ENCODE measurements around the gene HOMER2.
"Not testable (repeated sequence)": the region's sequence is repeated elsewhere in the genome, so short reads cannot be mapped to it uniquely, and the experiment has no call there.

Gene HOMER2

GRCh38 chr15:82873000-82873680 lies 79.4 kb downstream of the HOMER2 start:
- TF ChIP-seq CTCF (IDR thresholded peaks at IDR 0.05), result no peak
- no peak for TF ChIP-seq ZFX (IDR thresholded peaks at IDR 0.05; ENCODE audit: borderline replicate concordance)
- H3K27ac ChIP-seq, result no peak overlapping the region

GRCh38 chr15:82871832-82872484 lies 80.6 kb downstream of the HOMER2 start:
- no peak overlapping the region for H3K27ac ChIP-seq
- TF ChIP-seq ZFX (IDR thresholded peaks at IDR 0.05; ENCODE audit: borderline replicate concordance) (no peak), CTCF (IDR thresholded peaks at IDR 0.05) (no peak)

- no peak overlapping the region for H3K27ac ChIP-seq
- TF ChIP-seq ZFX (IDR thresholded peaks at IDR 0.05; ENCODE audit: borderline replicate concordance), result no peak
- TF ChIP-seq CTCF (IDR thresholded peaks at IDR 0.05), result no peak
Observed at GRCh38 chr15:82871358-82871757, 81.2 kb downstream of the HOMER2 start.

DNA sequence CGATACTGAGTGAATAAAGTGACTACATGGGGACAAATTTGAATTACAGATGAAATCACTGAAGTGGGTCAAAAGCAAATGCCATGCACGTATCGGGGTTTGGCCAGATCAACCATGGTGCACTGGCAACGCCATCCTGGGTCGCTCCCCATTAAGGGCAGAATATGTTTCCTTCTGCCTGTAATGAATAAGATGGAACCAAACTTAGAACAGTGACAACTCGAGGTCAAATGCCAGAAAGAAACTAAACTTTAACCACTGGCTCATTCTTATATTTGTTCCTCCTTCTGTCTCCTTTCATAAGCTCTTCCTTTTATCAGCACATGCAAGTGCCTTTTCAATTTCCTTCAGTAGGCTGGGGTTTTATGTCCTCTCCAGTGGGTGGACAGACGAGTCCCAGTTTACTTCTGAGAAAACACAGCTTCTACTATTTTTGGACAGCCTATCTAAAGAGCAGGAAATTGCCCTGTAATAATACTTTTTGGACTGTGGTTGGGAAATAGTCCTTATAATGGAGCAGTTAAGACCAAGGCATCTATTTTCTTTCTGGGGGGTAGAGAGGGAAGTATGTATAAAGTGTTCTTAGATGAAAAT lies 81.7 kb downstream of the HOMER2 start:
- no peak overlapping the region for H3K27ac ChIP-seq
- no peak for TF ChIP-seq ZFX (IDR thresholded peaks at IDR 0.05; ENCODE audit: borderline replicate concordance)
- no peak for TF ChIP-seq CTCF (IDR thresholded peaks at IDR 0.05)

DNA sequence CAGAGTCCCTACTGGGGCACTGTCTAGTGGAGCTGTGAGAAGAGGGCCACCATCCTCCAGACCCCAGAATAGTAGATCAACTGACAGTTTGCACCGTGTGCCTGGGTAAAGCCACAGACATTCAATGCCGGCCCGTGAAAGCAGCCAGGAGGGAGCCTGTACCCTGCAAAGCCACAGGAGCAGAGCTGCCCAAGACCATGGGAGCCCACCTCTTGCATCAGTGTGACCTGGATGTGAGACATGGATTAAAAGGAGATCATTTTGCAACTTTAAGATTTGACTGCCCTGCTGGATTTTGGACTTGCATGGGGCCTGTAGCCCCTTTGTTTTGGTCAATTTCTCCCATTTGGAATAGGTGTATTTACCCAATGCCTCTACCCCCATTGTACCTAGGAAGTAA lies 86.5 kb downstream of the HOMER2 start:
- not testable (repeated sequence) for H3K27ac ChIP-seq

DNA sequence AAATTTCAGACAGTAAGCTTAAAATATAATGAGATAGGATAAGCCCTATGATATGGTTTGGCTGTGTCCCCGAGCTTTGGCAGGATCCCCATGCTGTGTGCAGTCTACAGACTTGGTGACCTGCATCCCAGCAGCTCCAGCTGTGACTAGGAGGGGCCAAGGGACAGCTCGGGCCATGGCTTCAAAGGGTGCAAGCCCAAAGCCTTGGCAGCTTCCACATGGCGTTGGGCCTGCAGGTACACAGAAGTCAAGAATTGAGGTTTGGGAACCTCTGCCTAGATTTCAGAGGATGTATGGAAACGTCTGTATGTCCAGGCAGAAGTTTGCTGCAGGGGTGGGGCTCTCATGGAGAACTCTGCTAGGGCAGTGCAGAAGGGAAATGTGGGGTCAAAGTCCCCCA lies 86.9 kb downstream of the HOMER2 start:
- not testable (repeated sequence) for H3K27ac ChIP-seq

DNA sequence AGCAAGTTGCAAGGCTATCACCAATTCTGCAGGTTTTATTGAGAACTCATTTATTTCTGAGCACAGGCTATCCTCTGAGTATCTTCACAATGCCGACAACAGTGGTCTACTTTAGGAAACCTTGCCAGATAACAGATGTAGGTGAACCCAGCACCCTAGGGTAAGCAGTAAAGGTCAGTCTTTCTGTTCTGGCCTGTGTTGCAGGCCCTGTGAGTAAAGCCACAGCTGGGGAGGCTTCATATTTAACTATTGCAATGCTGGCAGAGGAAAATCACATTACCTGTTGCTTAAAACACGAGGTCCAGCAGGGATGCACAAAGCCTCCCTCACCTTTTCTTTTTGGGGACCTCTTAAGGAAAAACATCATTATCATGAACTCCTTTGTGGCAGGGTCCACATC lies 87.6 kb downstream of the HOMER2 start:
- TF ChIP-seq ZFX (IDR thresholded peaks at IDR 0.05; ENCODE audit: borderline replicate concordance), result no peak
- TF ChIP-seq CTCF (IDR thresholded peaks at IDR 0.05), result no peak
- no peak overlapping the region for H3K27ac ChIP-seq

DNA sequence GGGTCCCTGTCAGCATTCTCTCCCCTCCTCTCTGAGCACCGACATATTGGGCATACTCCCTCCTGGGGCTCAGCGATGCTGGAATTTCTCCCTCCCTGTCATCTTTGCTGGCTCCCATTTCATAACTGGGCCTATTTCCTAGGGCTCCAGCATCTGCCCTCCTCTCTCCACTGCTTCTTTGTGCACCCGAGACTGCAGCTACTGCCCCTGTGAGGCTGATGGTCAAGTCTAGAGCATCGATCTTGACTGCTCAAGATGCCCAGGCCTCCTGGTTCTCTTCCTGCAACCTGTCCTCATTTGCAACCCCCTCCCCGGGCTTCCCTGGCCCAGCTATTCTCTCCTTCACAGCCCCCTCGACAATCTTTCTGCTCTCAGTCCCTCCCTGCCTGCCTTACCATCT lies 89.6 kb downstream of the HOMER2 start:
- no peak for TF ChIP-seq CTCF (IDR thresholded peaks at IDR 0.05)
- no peak for TF ChIP-seq ZFX (IDR thresholded peaks at IDR 0.05; ENCODE audit: borderline replicate concordance)

More for the DNA sequence above, 89.6 kb downstream of the HOMER2 start:
- no peak overlapping the region for H3K27ac ChIP-seq
